ENCODE results near the gene IFNL2. TPM values are rescaled to one million over a fixed set of nuclear protein-coding genes. Genes with fewer than 3 reads are reported as not detected.

Gene IFNL2
- total and polyA plus RNA-seq, 2 of the 4 experiments (the other 2 are of a cell fraction), result not detected

DNA sequence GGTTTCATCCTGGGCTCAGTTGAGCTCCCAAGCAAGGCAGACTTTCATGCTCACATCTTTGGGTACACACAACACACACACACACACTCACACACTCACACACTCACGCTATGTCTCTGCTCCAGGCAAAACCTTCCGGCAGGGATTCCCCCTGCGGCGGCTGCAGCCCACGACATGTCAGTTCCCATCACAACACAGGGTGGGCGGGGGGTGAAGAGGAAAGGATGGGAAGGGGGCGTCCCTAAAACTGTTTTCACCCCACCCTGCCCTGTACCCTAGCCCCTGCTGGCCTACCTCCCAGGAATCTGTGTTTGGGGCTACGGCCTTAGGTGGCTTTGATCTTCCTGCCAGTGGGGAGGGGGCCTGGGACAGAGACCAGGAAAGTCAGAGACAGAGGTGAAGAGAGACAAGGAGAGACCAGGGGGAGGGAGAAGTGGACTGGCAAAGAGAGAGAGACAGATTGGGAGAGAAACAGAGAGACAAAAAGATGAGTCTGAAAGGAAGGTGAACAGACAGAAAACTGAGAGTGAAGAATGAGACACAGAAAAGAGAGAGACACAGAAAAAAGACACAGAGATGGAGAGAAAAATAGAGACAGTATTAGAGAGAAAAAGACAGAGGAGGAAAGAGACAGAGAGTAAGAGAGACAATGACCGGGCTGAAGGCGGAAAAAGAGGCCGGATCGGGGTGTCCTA lies 48.6 kb downstream of the IFNL2 start:
- Histone ChIP-seq H4K8ac (ENCODE audit: low read depth in 2 of 2, low read length in 2 of 2) (no peak overlapping the region), H3K9ac (ENCODE audit: low read depth, low read length) (no peak overlapping the region), H3K27ac (ENCODE audit: insufficient read depth, low read length) (no peak overlapping the region), H2BK5ac (ENCODE audit: low read depth, low read length, poor library complexity, severe bottlenecking) (no peak overlapping the region), H3K4me3 (ENCODE audit: insufficient read depth, low read depth, low read length) (no peak overlapping the region), H3K36me3 (ENCODE audit: control insufficient read depth, insufficient read depth, low read length) (no peaks in the 10 kb centered on the region), H3K4ac (ENCODE audit: low read depth, low read length) (no peak overlapping the region), H3K18ac (ENCODE audit: low read depth, low read length) (no peak overlapping the region), H3K9me1 (ENCODE audit: insufficient read depth, low read length) (no peaks in the 10 kb centered on the region), H4K91ac (ENCODE audit: insufficient read depth, low read depth, low read length) (no peak overlapping the region), H4K20me1 (ENCODE audit: insufficient read depth, low read length) (no peaks in the 10 kb centered on the region; the same call in 1 of the 2 replicates), H3K14ac (replicated peaks; ENCODE audit: low read depth, low read length) (no peak overlapping the region), H3K4me1 (ENCODE audit: control insufficient read depth, insufficient read depth, low read length) (peaks cover 2% of the 10 kb centered on the region; the same call in 1 of the 2 replicates), H3K4me2 (ENCODE audit: low read depth, low read length) (no peak overlapping the region), H3K79me1 (ENCODE audit: low read depth in 1 of 2, low read length in 2 of 2) (no peaks in the 10 kb centered on the region), H3K9me3 (ENCODE audit: control insufficient read depth, insufficient read depth, low read length) (no peaks in the 10 kb centered on the region), H2BK120ac (ENCODE audit: low read depth, low read length) (no peak overlapping the region), H3K23ac (ENCODE audit: low read depth, low read length) (no peak overlapping the region), H2BK20ac (ENCODE audit: low read depth, low read length) (no peak overlapping the region), H2AK5ac (ENCODE audit: low read depth, low read length) (no peak overlapping the region), H2BK15ac (ENCODE audit: low read depth, low read length) (no peak overlapping the region), H3K56ac (ENCODE audit: extremely low read depth, insufficient read depth, low read length) (no peak overlapping the region), H2AFZ (replicated peaks; ENCODE audit: low read length, poor library complexity) (no peak overlapping the region), H3K27me3 (ENCODE audit: control insufficient read depth, insufficient read depth, low read length) (peaks cover 23% of the 10 kb centered on the region), H4K5ac (ENCODE audit: low read depth, low read length) (no peak overlapping the region), H2AK9ac (replicated peaks; ENCODE audit: low read depth, low read length, poor library complexity) (no peak overlapping the region)
- DNase-seq (no peak), ATAC-seq (ENCODE audit: low read depth) (no peak)
- TF ChIP-seq RFX5 (IDR thresholded peaks at IDR 0.05; ENCODE audit: low read depth, low read length), result no peak
- no peak for TF ChIP-seq RCOR1 (IDR thresholded peaks at IDR 0.05; ENCODE audit: insufficient replicate concordance, low read length)
- TF ChIP-seq RAD21 (IDR thresholded peaks at IDR 0.05; ENCODE audit: low read length), result no peak
- no peak for TF ChIP-seq NFE2L2 (IDR thresholded peaks at IDR 0.05; ENCODE audit: low read depth, low read length)
- no peak for TF ChIP-seq MXI1 (IDR thresholded peaks at IDR 0.05; ENCODE audit: borderline replicate concordance, low read depth, low read length)
- TF ChIP-seq CTCF (conservative IDR thresholded peaks at IDR 0.05; ENCODE audit: low read depth, low read length), result no peak
- no peak for TF ChIP-seq MAFK (IDR thresholded peaks at IDR 0.05; ENCODE audit: low read depth, low read length)
- TF ChIP-seq BHLHE40 (IDR thresholded peaks at IDR 0.05; ENCODE audit: low read depth, low read length), result no peak
- no peak for TF ChIP-seq CHD1 (IDR thresholded peaks at IDR 0.05; ENCODE audit: low read depth, low read length)
- TF ChIP-seq POLR2A (IDR thresholded peaks at IDR 0.05; ENCODE audit: low read depth, low read length), result no peak
- TF ChIP-seq SMC3 (IDR thresholded peaks at IDR 0.05; ENCODE audit: low read depth, low read length), result no peak
- TF ChIP-seq, protein P1, sequence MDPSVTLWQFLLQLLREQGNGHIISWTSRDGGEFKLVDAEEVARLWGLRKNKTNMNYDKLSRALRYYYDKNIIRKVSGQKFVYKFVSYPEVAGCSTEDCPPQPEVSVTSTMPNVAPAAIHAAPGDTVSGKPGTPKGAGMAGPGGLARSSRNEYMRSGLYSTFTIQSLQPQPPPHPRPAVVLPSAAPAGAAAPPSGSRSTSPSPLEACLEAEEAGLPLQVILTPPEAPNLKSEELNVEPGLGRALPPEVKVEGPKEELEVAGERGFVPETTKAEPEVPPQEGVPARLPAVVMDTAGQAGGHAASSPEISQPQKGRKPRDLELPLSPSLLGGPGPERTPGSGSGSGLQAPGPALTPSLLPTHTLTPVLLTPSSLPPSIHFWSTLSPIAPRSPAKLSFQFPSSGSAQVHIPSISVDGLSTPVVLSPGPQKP (IDR thresholded peaks at IDR 0.05; ENCODE audit: borderline replicate concordance, low read depth, low read length), result no peak
- POLR2A ChIA-PET (ENCODE audit: unreplicated experiment), result no interaction called here
- intact Hi-C loops (cut with micrococcal nuclease), result no loop called here
- in situ Hi-C loops (cut with MboI; ENCODE audit: low sequenced_read_pairs), result no loop called here
- dilution Hi-C loops (cut with HindIII; ENCODE audit: low sequenced_read_pairs, unreplicated experiment), result no loop called here
- CTCF ChIA-PET, result no interaction called here
- BruUV-seq (replicated peaks), result no TSS peak
- no CpG with 5 or more reads among the region's 12 CpGs for WGBS, 2 experiments (ENCODE audit: extremely low coverage in 2 of 2, insufficient read length in 1 of 2)
